Bronchus fibroblast of lung (primary cell): ENCODE results near the gene AKR1D1. TPM values are rescaled to one million over a fixed set of nuclear protein-coding genes. Genes with fewer than 3 reads are reported as not detected.

Source experiments
- total RNA-seq: library from RNA; depleted of rRNA; stranded (reverse); fragments of >200 nt; gene quantifications from 2 replicates; pipeline ENCODE4 v1.2.3, GENCODE V29; 2015

Gene AKR1D1, protein sequence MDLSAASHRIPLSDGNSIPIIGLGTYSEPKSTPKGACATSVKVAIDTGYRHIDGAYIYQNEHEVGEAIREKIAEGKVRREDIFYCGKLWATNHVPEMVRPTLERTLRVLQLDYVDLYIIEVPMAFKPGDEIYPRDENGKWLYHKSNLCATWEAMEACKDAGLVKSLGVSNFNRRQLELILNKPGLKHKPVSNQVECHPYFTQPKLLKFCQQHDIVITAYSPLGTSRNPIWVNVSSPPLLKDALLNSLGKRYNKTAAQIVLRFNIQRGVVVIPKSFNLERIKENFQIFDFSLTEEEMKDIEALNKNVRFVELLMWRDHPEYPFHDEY
- not detected in 2 replicates for total RNA-seq

DNA sequence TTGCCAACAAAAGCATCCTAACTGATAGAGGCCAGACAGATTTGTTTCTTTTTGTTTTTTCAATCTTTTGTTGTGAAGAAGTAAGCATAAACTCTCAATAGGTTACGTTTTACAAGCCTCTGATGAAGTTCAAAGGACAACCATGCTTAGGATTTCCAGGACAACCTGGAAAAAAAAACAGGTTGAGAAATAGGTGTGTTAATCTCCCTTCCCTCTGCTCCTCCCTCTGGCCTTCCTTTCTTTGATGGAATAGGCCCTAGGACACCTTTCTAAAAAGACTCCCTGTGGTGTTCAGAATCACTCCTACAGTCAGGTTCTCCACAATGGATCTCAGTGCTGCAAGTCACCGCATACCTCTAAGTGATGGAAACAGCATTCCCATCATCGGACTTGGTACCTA lies at the start of gene AKR1D1:
Gene AKR1D1 (plus strand): TSS at position 264 of the 400 bp plus-strand sequence. CDS start 60 bp downstream, at position 324.

Other genes with a start within 250 kb of the AKR1D1 start
- gene DGKI, start 229.5 kb upstream of the AKR1D1 start, total RNA-seq, result 1.2 TPM in 2 replicates
- gene CREB3L2, start 74.4 kb upstream of the AKR1D1 start, total RNA-seq, result 27.8 and 29.8 TPM in 2 replicates